ENCODE results near the gene VSTM4. TPM values are rescaled to one million over a fixed set of nuclear protein-coding genes. Genes with fewer than 3 reads are reported as not detected.

Gene VSTM4
- total and polyA plus RNA-seq, 2 of the 4 experiments (the other 2 are of a cell fraction): 2.4 to 2.9 TPM

- Histone ChIP-seq H3K4me1 (ENCODE audit: control insufficient read depth, insufficient read depth, low read length) (peaks cover 14% of the 10 kb centered on the region; the same call in 1 of the 2 replicates), H2BK5ac (ENCODE audit: low read depth, low read length, poor library complexity, severe bottlenecking) (no peak overlapping the region), H2BK120ac (ENCODE audit: low read depth, low read length) (no peak overlapping the region), H3K79me1 (ENCODE audit: low read depth in 1 of 2, low read length in 2 of 2) (no peaks in the 10 kb centered on the region), H2BK20ac (ENCODE audit: low read depth, low read length) (no peak overlapping the region), H3K14ac (replicated peaks; ENCODE audit: low read depth, low read length) (no peak overlapping the region), H3K56ac (ENCODE audit: extremely low read depth, insufficient read depth, low read length) (no peak overlapping the region), H3K9me3 (ENCODE audit: control insufficient read depth, insufficient read depth, low read length) (no peaks in the 10 kb centered on the region), H3K18ac (ENCODE audit: low read depth, low read length) (no peak overlapping the region), H4K91ac (ENCODE audit: insufficient read depth, low read depth, low read length) (no peak overlapping the region), H2AK5ac (ENCODE audit: low read depth, low read length) (no peak overlapping the region), H3K27ac (ENCODE audit: insufficient read depth, low read length) (no peak overlapping the region), H3K4me3 (ENCODE audit: insufficient read depth, low read depth, low read length) (no peak overlapping the region), H3K9me1 (ENCODE audit: insufficient read depth, low read length) (peaks cover 16% of the 10 kb centered on the region), H3K4me2 (ENCODE audit: low read depth, low read length) (no peak overlapping the region; the same call in 1 of the 2 replicates), H4K8ac (ENCODE audit: low read depth in 2 of 2, low read length in 2 of 2) (no peak overlapping the region), H4K5ac (ENCODE audit: low read depth, low read length) (no peak overlapping the region), H3K27me3 (ENCODE audit: control insufficient read depth, insufficient read depth, low read length) (no peaks in the 10 kb centered on the region), H2AFZ (replicated peaks; ENCODE audit: low read length, poor library complexity) (no peak overlapping the region), H2BK15ac (ENCODE audit: low read depth, low read length) (no peak overlapping the region), H3K23ac (ENCODE audit: low read depth, low read length) (no peak overlapping the region), H3K4ac (ENCODE audit: low read depth, low read length) (no peak overlapping the region), H3K9ac (ENCODE audit: low read depth, low read length) (no peak overlapping the region), H2AK9ac (replicated peaks; ENCODE audit: low read depth, low read length, poor library complexity) (no peak overlapping the region), H4K20me1 (ENCODE audit: insufficient read depth, low read length) (peaks cover 2% of the 10 kb centered on the region; the same call in 1 of the 2 replicates), H3K36me3 (ENCODE audit: control insufficient read depth, insufficient read depth, low read length) (peaks cover 6% of the 10 kb centered on the region)
- DNase-seq: peak; percentile 50
- intact Hi-C loops (cut with micrococcal nuclease): no loop called here
- POLR2A ChIA-PET (ENCODE audit: unreplicated experiment): no interaction called here
- BruUV-seq (replicated peaks): no TSS peak
- in situ Hi-C loops (cut with MboI; ENCODE audit: low sequenced_read_pairs): no loop called here
- peak; percentile 64 for ATAC-seq (ENCODE audit: low read depth)
- no CpG with 5 or more reads among the region's 2 CpGs for WGBS, 2 experiments (ENCODE audit: extremely low coverage in 2 of 2, insufficient read length in 1 of 2)
- CTCF ChIA-PET: no interaction called here
- no peak for TF ChIP-seq CHD1 (IDR thresholded peaks at IDR 0.05; ENCODE audit: low read depth, low read length)
- no peak for TF ChIP-seq NFE2L2 (IDR thresholded peaks at IDR 0.05; ENCODE audit: low read depth, low read length)
- no peak for TF ChIP-seq MAZ (IDR thresholded peaks at IDR 0.05; ENCODE audit: borderline replicate concordance, low read depth, low read length)
- TF ChIP-seq SMC3 (IDR thresholded peaks at IDR 0.05; ENCODE audit: low read depth, low read length): no peak
- no peak for TF ChIP-seq BHLHE40 (IDR thresholded peaks at IDR 0.05; ENCODE audit: low read depth, low read length)
- TF ChIP-seq MAFK (IDR thresholded peaks at IDR 0.05; ENCODE audit: low read depth, low read length): no peak
- no peak for TF ChIP-seq RCOR1 (IDR thresholded peaks at IDR 0.05; ENCODE audit: insufficient replicate concordance, low read length)
- no peak for TF ChIP-seq CEBPB (IDR thresholded peaks at IDR 0.05; ENCODE audit: low read depth, low read length)
- no peak for TF ChIP-seq POLR2A (IDR thresholded peaks at IDR 0.05; ENCODE audit: low read depth, low read length)
- TF ChIP-seq RAD21 (IDR thresholded peaks at IDR 0.05; ENCODE audit: low read length): no peak
- TF ChIP-seq MXI1 (IDR thresholded peaks at IDR 0.05; ENCODE audit: borderline replicate concordance, low read depth, low read length): no peak
- no peak for TF ChIP-seq RFX5 (IDR thresholded peaks at IDR 0.05; ENCODE audit: low read depth, low read length)
- no peak for TF ChIP-seq FOS (IDR thresholded peaks at IDR 0.05; ENCODE audit: low read depth, low read length)
- no peak for TF ChIP-seq ELK1 (IDR thresholded peaks at IDR 0.05; ENCODE audit: borderline replicate concordance, low read depth, low read length)
- dilution Hi-C loops (cut with HindIII; ENCODE audit: low sequenced_read_pairs, unreplicated experiment): no loop called here
These were observed 65.0 kb downstream of the VSTM4 start for GRCh38 chr10:49050366-49050765.
